ENCODE measurements around the gene SPATS2.

- TF ChIP-seq CTCF (IDR thresholded peaks at IDR 0.05) = no peak
- TF ChIP-seq POLR2A (IDR thresholded peaks at IDR 0.05) = no peak
Measured at GRCh38 chr12:49462083-49462744, 95.0 kb downstream of the SPATS2 start.
